ENCODE data around the gene SYTL2.

DNA sequence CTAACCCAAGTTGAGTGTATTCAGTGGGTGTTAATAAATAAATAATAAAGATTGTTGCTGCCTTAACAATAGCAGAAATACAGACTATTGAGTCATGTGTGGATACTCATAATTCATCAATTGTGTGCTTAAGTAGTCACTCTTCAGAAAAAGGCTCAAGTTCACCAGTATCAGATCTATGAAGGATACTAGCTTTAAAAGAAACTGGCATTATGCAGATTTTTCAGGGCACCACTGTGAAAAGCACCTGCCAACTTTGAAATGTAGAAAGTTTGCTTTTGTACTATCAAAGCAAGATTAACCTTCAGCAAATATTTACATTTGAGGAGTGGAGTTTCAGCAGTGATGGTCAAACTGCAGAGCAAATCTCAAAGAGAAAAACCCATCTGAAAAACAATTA lies 20.1 kb upstream of the SYTL2 start:
- TF ChIP-seq POLR2A (IDR thresholded peaks at IDR 0.05), result no peak
- TF ChIP-seq, protein P1, sequence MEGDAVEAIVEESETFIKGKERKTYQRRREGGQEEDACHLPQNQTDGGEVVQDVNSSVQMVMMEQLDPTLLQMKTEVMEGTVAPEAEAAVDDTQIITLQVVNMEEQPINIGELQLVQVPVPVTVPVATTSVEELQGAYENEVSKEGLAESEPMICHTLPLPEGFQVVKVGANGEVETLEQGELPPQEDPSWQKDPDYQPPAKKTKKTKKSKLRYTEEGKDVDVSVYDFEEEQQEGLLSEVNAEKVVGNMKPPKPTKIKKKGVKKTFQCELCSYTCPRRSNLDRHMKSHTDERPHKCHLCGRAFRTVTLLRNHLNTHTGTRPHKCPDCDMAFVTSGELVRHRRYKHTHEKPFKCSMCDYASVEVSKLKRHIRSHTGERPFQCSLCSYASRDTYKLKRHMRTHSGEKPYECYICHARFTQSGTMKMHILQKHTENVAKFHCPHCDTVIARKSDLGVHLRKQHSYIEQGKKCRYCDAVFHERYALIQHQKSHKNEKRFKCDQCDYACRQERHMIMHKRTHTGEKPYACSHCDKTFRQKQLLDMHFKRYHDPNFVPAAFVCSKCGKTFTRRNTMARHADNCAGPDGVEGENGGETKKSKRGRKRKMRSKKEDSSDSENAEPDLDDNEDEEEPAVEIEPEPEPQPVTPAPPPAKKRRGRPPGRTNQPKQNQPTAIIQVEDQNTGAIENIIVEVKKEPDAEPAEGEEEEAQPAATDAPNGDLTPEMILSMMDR (IDR thresholded peaks at IDR 0.05), result no peak

Data from tibial nerve (tissue), 3 donors.